Stimulated activated CD4-positive, alpha-beta T cell treated with anti-CD3 and anti-CD28 coated beads, Interleukin-15, amount 100 ng/mL, for 1 hour (primary cell): Measurements from ENCODE around the gene PRPF31.
A peak's percentile ranks its signal among the peaks of the same experiment; 100 is the strongest.

Experiments
- DNase-seq, 2 donors: peaks; one replicate each; pipeline ENCODE4 v3.0.0-alpha.2; 2020; ENCODE audit warnings: low read depth in 1 of 2, low spot score in 1 of 2

The PRPF31 gene

GRCh38 chr19:54106716-54107115, 8.8 kb upstream of the PRPF31 start:
- no peak for DNase-seq

- no peak for DNase-seq
These were observed 7.6 kb upstream of the PRPF31 start for GRCh38 chr19:54107876-54108490.

- DNase-seq: no peak
These were observed 7.1 kb upstream of the PRPF31 start for GRCh38 chr19:54108496-54108895.

- DNase-seq: no peak
These were observed 5.9 kb upstream of the PRPF31 start for GRCh38 chr19:54109651-54110050.

GRCh38 chr19:54114340-54115108, 1.0 kb upstream of the PRPF31 start:
- DNase-seq: no peak

- no peak for DNase-seq
These were observed 5.7 kb downstream of the PRPF31 start for GRCh38 chr19:54121259-54121658.

GRCh38 chr19:54123682-54124081, 8.1 kb downstream of the PRPF31 start:
- no peak for DNase-seq

- no peak for DNase-seq
These were observed 8.8 kb downstream of the PRPF31 start for GRCh38 chr19:54124393-54124792.

GRCh38 chr19:54125713-54126112, 10.2 kb downstream of the PRPF31 start:
- DNase-seq: no peak

- DNase-seq: no peak
These were observed 12.3 kb downstream of the PRPF31 start for GRCh38 chr19:54127688-54128440.

GRCh38 chr19:54128441-54128725, 12.8 kb downstream of the PRPF31 start:
- DNase-seq: no peak

GRCh38 chr19:54128796-54129616, 13.5 kb downstream of the PRPF31 start:
- no peak for DNase-seq

GRCh38 chr19:54129617-54129996, 14.1 kb downstream of the PRPF31 start:
- no peak for DNase-seq

GRCh38 chr19:54133312-54133956, 17.9 kb downstream of the PRPF31 start:
- DNase-seq: no peak

- no peak for DNase-seq
These were observed 18.5 kb downstream of the PRPF31 start for GRCh38 chr19:54133957-54134590.

- DNase-seq: no peak
These were observed 20.7 kb downstream of the PRPF31 start for GRCh38 chr19:54136086-54136863.

GRCh38 chr19:54136864-54137698, 21.5 kb downstream of the PRPF31 start:
- peak; percentile 95 to 99 for DNase-seq

- DNase-seq: no peak
These were observed 22.3 kb downstream of the PRPF31 start, which contains the start of gene CNOT3 for GRCh38 chr19:54137699-54138488. Gene CNOT3, plus strand, starts transcription at chr19:54137762. Its CDS starts 5,217 bp downstream, at chr19:54142979.
